ENCODE measurements around the gene ARHGAP26.

ARHGAP26 gene

GRCh38 chr5:143133721-143134120 is 363.5 kb downstream of the ARHGAP26 start:
- no peak for DNase-seq (ENCODE audit: low read depth in 2 of 2, low spot score in 1 of 2)

- no peak for DNase-seq (ENCODE audit: low read depth in 2 of 2, low spot score in 1 of 2)
Measured at GRCh38 chr5:143134269-143134668, 364.1 kb downstream of the ARHGAP26 start.

- no peak for DNase-seq (ENCODE audit: low read depth in 2 of 2, low spot score in 1 of 2)
Measured at GRCh38 chr5:143134900-143135299, 364.7 kb downstream of the ARHGAP26 start.

GRCh38 chr5:143135832-143136551 is 365.8 kb downstream of the ARHGAP26 start:
- DNase-seq (ENCODE audit: low read depth in 2 of 2, low spot score in 1 of 2), result no peak

- no peak for DNase-seq (ENCODE audit: low read depth in 2 of 2, low spot score in 1 of 2)
Measured at GRCh38 chr5:143138839-143139238, 368.7 kb downstream of the ARHGAP26 start.

- no peak for DNase-seq (ENCODE audit: low read depth in 2 of 2, low spot score in 1 of 2)
Measured at GRCh38 chr5:143139585-143139984, 369.4 kb downstream of the ARHGAP26 start.

- DNase-seq (ENCODE audit: low read depth in 2 of 2, low spot score in 1 of 2), result no peak
Measured at GRCh38 chr5:143140492-143141203, 370.5 kb downstream of the ARHGAP26 start.

- no peak for DNase-seq (ENCODE audit: low read depth in 2 of 2, low spot score in 1 of 2)
Measured at GRCh38 chr5:143141652-143142051, 371.5 kb downstream of the ARHGAP26 start.

- DNase-seq (ENCODE audit: low read depth in 2 of 2, low spot score in 1 of 2), result no peak
Measured at GRCh38 chr5:143142596-143143435, 372.6 kb downstream of the ARHGAP26 start.

GRCh38 chr5:143143973-143144372 is 373.8 kb downstream of the ARHGAP26 start:
- DNase-seq (ENCODE audit: low read depth in 2 of 2, low spot score in 1 of 2), result no peak

- DNase-seq (ENCODE audit: low read depth in 2 of 2, low spot score in 1 of 2), result no peak
Measured at GRCh38 chr5:143145243-143146160, 375.3 kb downstream of the ARHGAP26 start.

GRCh38 chr5:143146161-143146560 is 376.0 kb downstream of the ARHGAP26 start:
- no peak for DNase-seq (ENCODE audit: low read depth in 2 of 2, low spot score in 1 of 2)

- DNase-seq (ENCODE audit: low read depth in 2 of 2, low spot score in 1 of 2), result no peak
Measured at GRCh38 chr5:143147383-143147782, 377.2 kb downstream of the ARHGAP26 start.

GRCh38 chr5:143147902-143148301 is 377.7 kb downstream of the ARHGAP26 start:
- DNase-seq (ENCODE audit: low read depth in 2 of 2, low spot score in 1 of 2), result no peak

- DNase-seq (ENCODE audit: low read depth in 2 of 2, low spot score in 1 of 2), result no peak
Measured at GRCh38 chr5:143148771-143149170, 378.6 kb downstream of the ARHGAP26 start.

- no peak for DNase-seq (ENCODE audit: low read depth in 2 of 2, low spot score in 1 of 2)
Measured at GRCh38 chr5:143149759-143150158, 379.6 kb downstream of the ARHGAP26 start.

GRCh38 chr5:143151056-143151700 is 381.0 kb downstream of the ARHGAP26 start:
- DNase-seq (ENCODE audit: low read depth in 2 of 2, low spot score in 1 of 2), result no peak

- DNase-seq (ENCODE audit: low read depth in 2 of 2, low spot score in 1 of 2), result no peak
Measured at GRCh38 chr5:143152445-143152844, 382.3 kb downstream of the ARHGAP26 start.

GRCh38 chr5:143153332-143154119 is 383.3 kb downstream of the ARHGAP26 start:
- DNase-seq (ENCODE audit: low read depth in 2 of 2, low spot score in 1 of 2), result no peak
